BJ (cell line): ENCODE results near the gene OPN4. TPM values are rescaled to one million over a fixed set of nuclear protein-coding genes. Genes with fewer than 3 reads are reported as not detected.

Experiments
- CTCF ChIA-PET: fragments of 350-600 bp; formaldehyde crosslinking; extraction: SDS; loops from one replicate; lab custom pipeline; 2021; ENCODE audit warnings: antibody characterized with exemption, inconsistent platforms; lab: Yijun Ruan, JAX
- POLR2A ChIA-PET: fragments of 300-600 bp; sonication (Branson Sonifier 250); formaldehyde crosslinking; extraction: SDS; loops from one replicate; lab custom pipeline; 2021; ENCODE audit warnings: antibody characterized with exemption; lab: Charles Lee
- DNase-seq: peaks from one replicate; pipeline ENCODE4 v3.0.0-alpha.2; 2011; ENCODE audit warnings: low read depth
- H3K27me3 ChIP-seq: 2 replicates; pipeline ENCODE4 v1.6.0; 2011; ENCODE audit warnings: low read length; ENCODE audit not compliant: control insufficient read depth, insufficient read depth
- H3K36me3 ChIP-seq: 2 replicates; pipeline ENCODE4 v1.5.1; 2011; ENCODE audit warnings: low read length; ENCODE audit not compliant: control insufficient read depth, insufficient read depth
- H3K4me3 ChIP-seq: 2 replicates; pipeline ENCODE4 v1.5.1; 2011; ENCODE audit warnings: low read depth, mild to moderate bottlenecking, control low read depth, low read length
- polyA plus RNA-seq: library from polyadenylated mRNA; depleted of rRNA; stranded (reverse); fragments of >200 nt; gene quantifications from 2 replicates; pipeline ENCODE4 v1.2.3, GENCODE V29; 2011; rRNA removed
- TF ChIP-seq, protein P1 (sequence below): IDR thresholded peaks from 2 replicates; pipeline ENCODE4 v1.5.1; 2011; ENCODE audit warnings: low read depth, mild to moderate bottlenecking, control low read depth, inconsistent platforms, low read length, moderate library complexity; ENCODE audit not compliant: insufficient read depth

The OPN4 gene
- polyA plus RNA-seq, 1 experiment = not detected

DNA sequence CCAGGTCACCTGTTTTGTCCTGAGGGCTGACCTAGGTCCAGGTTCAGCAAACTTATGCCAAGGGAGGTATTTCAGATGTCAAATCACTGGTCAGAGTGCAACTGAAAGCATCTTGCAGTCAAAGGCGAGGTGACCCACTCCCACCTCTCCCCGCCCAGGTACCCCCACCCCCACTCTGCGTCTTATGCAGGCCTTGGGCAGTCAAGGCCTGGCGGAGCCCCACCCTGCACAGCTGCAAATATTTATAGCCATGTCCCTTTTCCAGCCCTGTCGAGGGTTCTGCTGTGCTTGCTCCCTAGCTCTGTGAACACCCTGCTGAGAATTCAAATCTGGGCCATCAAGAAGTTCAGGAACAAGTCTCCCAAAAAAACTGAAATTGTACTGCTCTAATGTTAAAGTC lies 61.5 kb downstream of the OPN4 start:
- no peak for DNase-seq
- POLR2A ChIA-PET = no interaction called here
- Histone ChIP-seq H3K27me3 (no peaks in the 10 kb centered on the region), H3K36me3 (no peaks in the 10 kb centered on the region), H3K4me3 (no peak overlapping the region)
- TF ChIP-seq, protein P1, sequence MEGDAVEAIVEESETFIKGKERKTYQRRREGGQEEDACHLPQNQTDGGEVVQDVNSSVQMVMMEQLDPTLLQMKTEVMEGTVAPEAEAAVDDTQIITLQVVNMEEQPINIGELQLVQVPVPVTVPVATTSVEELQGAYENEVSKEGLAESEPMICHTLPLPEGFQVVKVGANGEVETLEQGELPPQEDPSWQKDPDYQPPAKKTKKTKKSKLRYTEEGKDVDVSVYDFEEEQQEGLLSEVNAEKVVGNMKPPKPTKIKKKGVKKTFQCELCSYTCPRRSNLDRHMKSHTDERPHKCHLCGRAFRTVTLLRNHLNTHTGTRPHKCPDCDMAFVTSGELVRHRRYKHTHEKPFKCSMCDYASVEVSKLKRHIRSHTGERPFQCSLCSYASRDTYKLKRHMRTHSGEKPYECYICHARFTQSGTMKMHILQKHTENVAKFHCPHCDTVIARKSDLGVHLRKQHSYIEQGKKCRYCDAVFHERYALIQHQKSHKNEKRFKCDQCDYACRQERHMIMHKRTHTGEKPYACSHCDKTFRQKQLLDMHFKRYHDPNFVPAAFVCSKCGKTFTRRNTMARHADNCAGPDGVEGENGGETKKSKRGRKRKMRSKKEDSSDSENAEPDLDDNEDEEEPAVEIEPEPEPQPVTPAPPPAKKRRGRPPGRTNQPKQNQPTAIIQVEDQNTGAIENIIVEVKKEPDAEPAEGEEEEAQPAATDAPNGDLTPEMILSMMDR = no peak
- CTCF ChIA-PET = interaction anchor here (1.2 to 3.0 kb wide), 4 partner anchors 17 to 173 kb away, joined by 3 to 10 read pairs (median 4); no protein-coding TSS in a partner anchor

Other genes starting within 250 kb of the OPN4 start
- gene WAPL, start 132.8 kb upstream of the OPN4 start, polyA plus RNA-seq = 8.8 and 15.1 TPM in 2 replicates
- gene LDB3, start 14.0 kb downstream of the OPN4 start, polyA plus RNA-seq = 0.55 and 0.83 TPM in 2 replicates
- gene BMPR1A, start 102.1 kb downstream of the OPN4 start, polyA plus RNA-seq = 21.4 and 39.6 TPM in 2 replicates